OCI-LY3 (cell line): ENCODE data around the gene ACAP2.

Source experiments
- H2AFZ ChIP-seq: fragments of 200-600, 300-600 bp; shearing (Covaris generic); 2 replicates; pipeline ENCODE4 v1.6.0; 2014; ENCODE audit warnings: antibody characterized with exemption, low read depth, low read length
- H3K27ac ChIP-seq: fragments of 200-600, 300-600 bp; sonication (generic); 2 replicates; pipeline ENCODE4 v1.5.1; 2014; ENCODE audit warnings: mild to moderate bottlenecking, low read length, moderate library complexity, mixed read lengths
- H3K27me3 ChIP-seq: fragments of 200-600, 300-600 bp; sonication (generic); 2 replicates; pipeline ENCODE4 v1.6.1; 2014; ENCODE audit warnings: low read depth, low read length, mixed read lengths
- H3K36me3 ChIP-seq: fragments of 200-600, 300-600 bp; sonication (generic); replicated peaks from 2 replicates; pipeline ENCODE3; 2014; ENCODE audit warnings: low read depth, low read length, mixed read lengths
- H3K4me1 ChIP-seq: fragments of 300-600, 200-600 bp; sonication (generic); 2 replicates; pipeline ENCODE4 v1.6.1; 2014; ENCODE audit warnings: low read length, mixed read lengths
- H3K4me2 ChIP-seq: fragments of 200-600, 300-600 bp; sonication (generic); 2 replicates; pipeline ENCODE4 v1.6.1; 2014; ENCODE audit warnings: low read length, mixed read lengths
- H3K4me3 ChIP-seq: fragments of 300-600, 200-600 bp; sonication (generic); 2 replicates; pipeline ENCODE4 v1.5.1; 2014; ENCODE audit warnings: antibody characterized with exemption, mild to moderate bottlenecking, low read length, moderate library complexity
- H3K79me2 ChIP-seq: fragments of 300-600, 200-600 bp; shearing (Covaris generic); 2 replicates; pipeline ENCODE4 v1.6.1; 2014; ENCODE audit warnings: mild to moderate bottlenecking, low read length, mixed read lengths
- H3K9ac ChIP-seq: fragments of 300-600, 200-600 bp; shearing (Covaris generic); 2 replicates; pipeline ENCODE4 v1.6.0; 2014; ENCODE audit warnings: mild to moderate bottlenecking, low read length, moderate library complexity
- H3K9me3 ChIP-seq: fragments of 200-600, 300-600 bp; shearing (Covaris generic); 2 replicates; pipeline ENCODE4 v1.6.1; 2014; ENCODE audit warnings: low read length, mixed read lengths; ENCODE audit not compliant: insufficient read depth
- H4K20me1 ChIP-seq: fragments of 200-600, 300-600 bp; sonication (generic); 2 replicates; pipeline ENCODE4 v1.6.1; 2016; ENCODE audit warnings: low read length, mixed read lengths; ENCODE audit not compliant: insufficient read depth
- CTCF ChIP-seq: fragments of 200-600, 300-600 bp; sonication (generic); IDR thresholded peaks from 2 replicates; pipeline ENCODE4 v1.5.1; 2014; ENCODE audit warnings: antibody characterized with exemption, low read length, low read depth
- EZH2phosphoT487 ChIP-seq: fragments of 200-600 bp; shearing (Covaris generic); IDR thresholded peaks from 2 replicates; pipeline ENCODE4 v1.6.1; 2018; ENCODE audit warnings: antibody characterized with exemption, mixed run types, low read depth

Gene ACAP2

GRCh38 chr3:195286115-195286872 is 156.5 kb downstream of the ACAP2 start:
- Histone ChIP-seq H3K27ac (no peak overlapping the region), H3K4me2 (no peak overlapping the region)

DNA sequence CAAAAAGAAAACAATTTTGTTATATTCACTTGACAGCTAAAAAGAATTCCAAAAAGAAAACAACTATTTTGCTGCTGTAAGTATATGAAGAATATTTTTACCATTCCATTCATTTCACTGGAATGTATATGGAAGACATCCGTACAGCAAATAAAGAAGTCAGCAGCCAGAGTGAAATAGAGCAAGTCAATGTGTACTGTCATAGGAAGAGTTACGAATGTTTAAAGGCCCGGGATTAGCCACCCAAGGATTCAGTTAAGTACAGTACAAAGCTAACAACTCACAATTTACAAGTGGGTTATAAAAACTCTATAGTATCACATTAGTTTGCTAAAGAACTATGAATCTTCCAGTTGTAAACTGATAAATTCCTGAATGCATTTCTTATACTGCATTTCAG is 157.4 kb downstream of the ACAP2 start:
- Histone ChIP-seq H2AFZ (no peak overlapping the region), H3K27me3 (no peaks in the 10 kb centered on the region), H3K4me3 (no peak overlapping the region), H3K79me2 (no peaks in the 10 kb centered on the region), H3K36me3 (peaks cover 6% of the 10 kb centered on the region), H3K27ac (no peak overlapping the region), H3K4me1 (no peaks in the 10 kb centered on the region; the same call in 1 of the 2 replicates), H3K4me2 (no peak overlapping the region), H4K20me1 (no peaks in the 10 kb centered on the region), H3K9ac (no peak overlapping the region), H3K9me3 (no peaks in the 10 kb centered on the region)
- TF ChIP-seq CTCF (no peak), EZH2phosphoT487 (no peak)

More at GRCh38 chr3:195286115-195286872, 156.5 kb downstream of the ACAP2 start:
- no peak overlapping the region for H3K4me3 ChIP-seq
- TF ChIP-seq EZH2phosphoT487 = no peak
- no peak for TF ChIP-seq CTCF
- H3K9me3 ChIP-seq = no peaks in the 10 kb centered on the region
- H4K20me1 ChIP-seq = no peaks in the 10 kb centered on the region
- H3K9ac ChIP-seq = no peak overlapping the region
- peaks cover 6% of the 10 kb centered on the region for H3K36me3 ChIP-seq
- no peaks in the 10 kb centered on the region for H3K27me3 ChIP-seq
- no peak overlapping the region for H2AFZ ChIP-seq
- H3K4me1 ChIP-seq = no peaks in the 10 kb centered on the region; the same call in 1 of the 2 replicates
- H3K79me2 ChIP-seq = no peaks in the 10 kb centered on the region

GRCh38 chr3:195284842-195285241 is 158.0 kb downstream of the ACAP2 start:
- Histone ChIP-seq H3K9ac (no peak overlapping the region), H3K36me3 (peaks cover 6% of the 10 kb centered on the region), H3K79me2 (no peaks in the 10 kb centered on the region), H4K20me1 (no peaks in the 10 kb centered on the region), H3K4me2 (no peak overlapping the region), H3K4me1 (no peaks in the 10 kb centered on the region; the same call in 1 of the 2 replicates), H3K27me3 (no peaks in the 10 kb centered on the region), H3K9me3 (no peaks in the 10 kb centered on the region), H2AFZ (no peak overlapping the region), H3K27ac (no peak overlapping the region), H3K4me3 (no peak overlapping the region)
- TF ChIP-seq CTCF (no peak), EZH2phosphoT487 (no peak)

DNA sequence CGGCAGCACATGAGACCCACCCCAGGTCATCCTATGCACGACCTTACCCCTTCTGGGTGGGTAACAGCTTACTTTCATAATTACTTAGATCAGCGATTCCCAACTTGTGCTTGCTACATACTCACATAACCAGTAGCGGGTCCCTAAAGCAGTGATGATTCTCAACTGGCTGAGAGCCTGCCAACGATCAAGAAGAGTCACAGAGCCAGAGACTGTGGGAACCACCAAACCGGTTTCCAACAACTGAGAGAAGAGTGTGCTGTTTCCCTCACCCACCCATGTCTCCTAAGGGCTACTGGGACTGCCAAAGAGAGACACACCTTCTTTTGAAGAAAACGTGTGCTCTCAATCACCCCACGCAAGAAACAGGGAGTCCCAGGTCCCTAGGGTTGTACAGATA is 159.9 kb downstream of the ACAP2 start:
- no peaks in the 10 kb centered on the region for H3K79me2 ChIP-seq
- H3K4me3 ChIP-seq = no peak overlapping the region
- no peak overlapping the region for H3K27ac ChIP-seq
- H3K36me3 ChIP-seq = peaks cover 6% of the 10 kb centered on the region
- no peak overlapping the region for H2AFZ ChIP-seq
- no peaks in the 10 kb centered on the region for H3K9me3 ChIP-seq
- H3K4me1 ChIP-seq = no peaks in the 10 kb centered on the region; the same call in 1 of the 2 replicates
- no peak overlapping the region for H3K4me2 ChIP-seq
- no peaks in the 10 kb centered on the region for H4K20me1 ChIP-seq
- no peak overlapping the region for H3K9ac ChIP-seq
- TF ChIP-seq CTCF (no peak), EZH2phosphoT487 (no peak)
- H3K27me3 ChIP-seq = no peaks in the 10 kb centered on the region
